Endodermal cell (in vitro differentiated cells): ENCODE data around the gene HES4. TPM values are rescaled to one million over a fixed set of nuclear protein-coding genes. Genes with fewer than 3 reads are reported as not detected.
A peak's percentile ranks its signal among the peaks of the same experiment; 100 is the strongest.
"Not testable (repeated sequence)": the region's sequence is repeated elsewhere in the genome, so short reads cannot be mapped to it uniquely, and the experiment has no call there.

ENCODE experiments used
- DNase-seq: peaks from one replicate; pipeline ENCODE4 v3.0.0-alpha.2; 2017
- H3K27ac ChIP-seq: 2 replicates; pipeline ENCODE4 v1.5.1; 2013; ENCODE audit warnings: mild to moderate bottlenecking, low read depth, low read length, moderate library complexity
- H3K27me3 ChIP-seq: 2 replicates; pipeline ENCODE4 v1.6.1; 2013; ENCODE audit warnings: mild to moderate bottlenecking, low read length, moderate library complexity; ENCODE audit not compliant: insufficient read depth, control insufficient read depth, poor library complexity, severe bottlenecking
- H3K36me3 ChIP-seq: 2 replicates; pipeline ENCODE4 v1.7.0; 2013; ENCODE audit warnings: mild to moderate bottlenecking, low read length, moderate library complexity; ENCODE audit not compliant: control insufficient read depth, insufficient read depth
- H3K4me1 ChIP-seq: one replicate; pipeline ENCODE4 v1.7.0; 2013; ENCODE audit warnings: low read length; ENCODE audit not compliant: control insufficient read depth, insufficient read depth
- H3K4me3 ChIP-seq: 2 replicates; pipeline ENCODE4 v1.5.1; 2013; ENCODE audit warnings: mild to moderate bottlenecking, low read length, moderate library complexity
- H3K9ac ChIP-seq: 2 replicates; pipeline ENCODE4 v1.6.1; 2013; ENCODE audit warnings: mild to moderate bottlenecking, low read length, moderate library complexity; ENCODE audit not compliant: poor library complexity, severe bottlenecking; ENCODE audit errors: extremely low read depth
- H3K9me3 ChIP-seq: 2 replicates; pipeline ENCODE4 v1.6.1; 2013; ENCODE audit warnings: mild to moderate bottlenecking, low read length, moderate library complexity; ENCODE audit not compliant: control insufficient read depth
- H3K27ac Mint-ChIP-seq: 2 replicates; pipeline ENCODE4 v1.8.0; 2020; ENCODE audit warnings: mixed read lengths
- H3K27me3 Mint-ChIP-seq: 2 replicates; pipeline ENCODE4 v1.8.0; 2021; ENCODE audit warnings: mild to moderate bottlenecking, mixed read lengths; ENCODE audit not compliant: insufficient read depth
- H3K36me3 Mint-ChIP-seq: 2 replicates; pipeline ENCODE4 v1.8.0; 2020; ENCODE audit warnings: low read depth, mixed read lengths
- H3K4me1 Mint-ChIP-seq: 2 replicates; pipeline ENCODE4 v1.8.0; 2020; ENCODE audit warnings: mixed read lengths
- H3K4me3 Mint-ChIP-seq: 2 replicates; pipeline ENCODE4 v1.8.0; 2020; ENCODE audit warnings: mild to moderate bottlenecking, moderate library complexity, mixed read lengths
- H3K9me3 Mint-ChIP-seq: 2 replicates; pipeline ENCODE4 v1.8.0; 2020; ENCODE audit warnings: mild to moderate bottlenecking, mixed read lengths
- WGBS, 2 experiments: methylation state at CpG; one replicate each; pipeline versions ENCODE4 v1.1.5 to v1.1.7; 2013; ENCODE audit warnings: missing lambda C conversion rate in 2 of 2, mixed read lengths in 1 of 2; ENCODE audit not compliant: insufficient coverage in 1 of 2, insufficient read length in 1 of 2; 5-methylcytosine and 5-hydroxymethylcytosine counted together
- total RNA-seq, 2 donors: library from RNA; stranded (reverse); fragmentation: NEBNext Ultra II Directional in 1 of 2; extraction: Animal tissue kit (Norgen Biotek cat#: 25700) in 1 of 2; gene quantifications; 2 replicates in 1 of 2; 3 replicates in 1 of 2; pipeline ENCODE4 v1.2.1, GENCODE V29; 2021
- TF ChIP-seq, protein P1 (sequence below): fragments of 200-600 bp; sonication (generic); conservative IDR thresholded peaks from 2 replicates; pipeline ENCODE4 v1.5.0; 2021; ENCODE audit warnings: antibody characterized with exemption, mild to moderate bottlenecking

The HES4 gene
- total RNA-seq, 2 donors from 2014 or later = 16.1 to 19.7 TPM

- peak; percentile 70 for DNase-seq
- peaks cover 18% of the 10 kb centered on the region for H3K4me1 ChIP-seq
- Mint-ChIP-seq H3K9me3 (no peaks in the 10 kb centered on the region), H3K4me3 (peak overlapping the region; percentile 59), H3K4me1 (peaks cover 10% of the 10 kb centered on the region), H3K36me3 (peaks cover 16% of the 10 kb centered on the region), H3K27me3 (peaks cover 17% of the 10 kb centered on the region), H3K27ac (no peak overlapping the region)
- no peaks in the 10 kb centered on the region for H3K9me3 ChIP-seq
- H3K9ac ChIP-seq = peak overlapping the region; percentile 59
- TF ChIP-seq, protein P1, sequence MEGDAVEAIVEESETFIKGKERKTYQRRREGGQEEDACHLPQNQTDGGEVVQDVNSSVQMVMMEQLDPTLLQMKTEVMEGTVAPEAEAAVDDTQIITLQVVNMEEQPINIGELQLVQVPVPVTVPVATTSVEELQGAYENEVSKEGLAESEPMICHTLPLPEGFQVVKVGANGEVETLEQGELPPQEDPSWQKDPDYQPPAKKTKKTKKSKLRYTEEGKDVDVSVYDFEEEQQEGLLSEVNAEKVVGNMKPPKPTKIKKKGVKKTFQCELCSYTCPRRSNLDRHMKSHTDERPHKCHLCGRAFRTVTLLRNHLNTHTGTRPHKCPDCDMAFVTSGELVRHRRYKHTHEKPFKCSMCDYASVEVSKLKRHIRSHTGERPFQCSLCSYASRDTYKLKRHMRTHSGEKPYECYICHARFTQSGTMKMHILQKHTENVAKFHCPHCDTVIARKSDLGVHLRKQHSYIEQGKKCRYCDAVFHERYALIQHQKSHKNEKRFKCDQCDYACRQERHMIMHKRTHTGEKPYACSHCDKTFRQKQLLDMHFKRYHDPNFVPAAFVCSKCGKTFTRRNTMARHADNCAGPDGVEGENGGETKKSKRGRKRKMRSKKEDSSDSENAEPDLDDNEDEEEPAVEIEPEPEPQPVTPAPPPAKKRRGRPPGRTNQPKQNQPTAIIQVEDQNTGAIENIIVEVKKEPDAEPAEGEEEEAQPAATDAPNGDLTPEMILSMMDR = no peak
- peak overlapping the region; percentile 80 for H3K4me3 ChIP-seq
- no peaks in the 10 kb centered on the region for H3K27me3 ChIP-seq
- peak overlapping the region; percentile 53 for H3K27ac ChIP-seq
- H3K36me3 ChIP-seq = peaks cover 21% of the 10 kb centered on the region
- 0% methylated on average over 56 of the region's 59 CpGs; no CpG with 5 or more reads in 1 of the 2 experiments for WGBS, 2 experiments
Observed at GRCh38 chr1:1020415-1021009, 20.6 kb upstream of the HES4 start.

DNA sequence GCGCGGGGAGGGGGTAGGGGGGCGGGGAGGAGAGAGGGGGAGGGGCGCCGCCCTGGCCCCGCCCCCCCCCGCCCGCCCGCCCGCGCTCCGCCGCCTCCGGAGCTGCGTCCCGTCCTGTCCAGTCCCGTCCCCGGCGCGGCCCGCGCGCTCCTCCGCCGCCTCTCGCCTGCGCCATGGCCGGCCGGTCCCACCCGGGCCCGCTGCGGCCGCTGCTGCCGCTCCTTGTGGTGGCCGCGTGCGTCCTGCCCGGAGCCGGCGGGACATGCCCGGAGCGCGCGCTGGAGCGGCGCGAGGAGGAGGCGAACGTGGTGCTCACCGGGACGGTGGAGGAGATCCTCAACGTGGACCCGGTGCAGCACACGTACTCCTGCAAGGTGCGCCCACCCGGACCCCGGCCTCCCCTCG lies 20.1 kb upstream of the HES4 start, which contains the start of gene AGRN:
Gene AGRN (plus strand): TSS at position 121 of the 405 bp plus-strand sequence. CDS start 53 bp downstream, at position 174.
- DNase-seq = peak; percentile 82
- Mint-ChIP-seq H3K27ac (no peak within 1 kb of the TSS), H3K4me1 (peaks cover 10% of the 10 kb centered on the region), H3K4me3 (peak within 1 kb of the TSS; percentile 59), H3K27me3 (peaks cover 17% of the 10 kb centered on the region), H3K36me3 (peaks cover 16% of the 10 kb centered on the region), H3K9me3 (no peaks in the 10 kb centered on the region)
- 0% methylated on average over 15 to 50 of the region's 58 CpGs for WGBS, 2 experiments
- peak within 1 kb of the TSS; percentile 95 for H3K27ac ChIP-seq
- no peaks in the 10 kb centered on the region for H3K9me3 ChIP-seq
- H3K4me3 ChIP-seq = peak within 1 kb of the TSS; percentile 80
- H3K36me3 ChIP-seq = peaks cover 21% of the 10 kb centered on the region
- no peaks in the 10 kb centered on the region for H3K27me3 ChIP-seq
- peaks cover 15% of the 10 kb centered on the region for H3K4me1 ChIP-seq
- H3K9ac ChIP-seq = peak within 1 kb of the TSS; percentile 59
- TF ChIP-seq, protein P1 = no peak

DNA sequence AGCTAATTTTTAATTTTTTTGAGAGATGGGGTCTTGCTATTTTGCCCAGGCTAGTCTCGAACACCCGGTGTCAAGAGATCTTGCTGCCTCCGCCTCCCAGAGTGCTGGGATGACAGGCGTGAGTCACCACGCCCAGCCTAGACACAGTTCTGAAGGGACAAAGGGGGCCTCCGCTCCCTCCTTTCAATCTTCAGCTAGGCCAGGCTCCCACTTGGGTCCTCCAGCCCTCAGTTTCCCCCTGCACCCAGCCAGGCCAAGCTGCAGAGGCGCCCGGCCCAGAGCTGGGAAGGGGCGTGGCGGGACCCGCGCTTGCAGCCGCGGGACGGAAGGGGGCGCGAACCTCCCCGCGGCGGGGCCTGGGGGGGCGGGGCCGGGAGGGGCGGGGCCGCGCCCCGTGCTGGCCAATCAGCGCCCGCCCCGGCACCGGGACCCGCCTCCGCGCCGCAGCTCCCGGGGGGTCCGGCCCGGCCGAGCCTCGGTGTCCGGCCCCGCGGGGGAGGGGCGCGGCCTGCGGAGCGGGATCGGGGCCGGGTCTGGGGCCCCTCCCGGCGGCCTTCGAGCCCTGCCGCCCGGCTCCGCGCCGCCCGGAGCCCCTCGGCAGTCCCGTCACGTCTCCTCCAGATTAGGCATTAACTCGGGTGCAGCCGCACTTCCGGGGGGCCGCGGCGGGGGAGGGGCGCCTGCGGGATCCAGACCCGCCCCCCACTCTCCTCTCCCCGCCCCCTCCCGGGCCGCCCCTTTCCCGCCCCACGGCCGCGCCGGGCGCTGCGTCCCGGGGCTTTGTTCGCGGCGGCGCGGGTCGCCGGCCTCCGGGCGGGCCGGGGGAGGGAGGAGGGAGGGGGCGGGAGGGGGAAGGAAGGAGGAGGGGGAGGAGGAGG lies 19.5 kb upstream of the HES4 start:
- WGBS, 2 experiments = 7 to 90% methylated on average over 3 to 68 of the region's 91 CpGs

GRCh38 chr1:1018321-1018685 lies 18.4 kb upstream of the HES4 start:
- Mint-ChIP-seq H3K27me3 (peaks cover 27% of the 10 kb centered on the region), H3K36me3 (peaks cover 14% of the 10 kb centered on the region), H3K4me1 (peaks cover 15% of the 10 kb centered on the region)
- not testable (repeated sequence) for DNase-seq, H3K27ac ChIP-seq, H3K36me3 ChIP-seq, H3K4me1 ChIP-seq, H3K27me3 ChIP-seq, H3K27ac Mint-ChIP-seq, H3K4me3 ChIP-seq, H3K4me3 Mint-ChIP-seq, H3K9me3 Mint-ChIP-seq, H3K9me3 ChIP-seq, H3K9ac ChIP-seq
- 96% methylated on average over 12 to 26 of the region's 26 CpGs for WGBS, 2 experiments

More for the DNA sequence above, 19.5 kb upstream of the HES4 start:
- Mint-ChIP-seq H3K9me3 (no peaks in the 10 kb centered on the region), H3K4me1 (peaks cover 8% of the 10 kb centered on the region), H3K36me3 (peaks cover 16% of the 10 kb centered on the region), H3K27me3 (peaks cover 19% of the 10 kb centered on the region), H3K4me3 (peak overlapping the region; percentile 26), H3K27ac (no peak overlapping the region)
- Histone ChIP-seq H3K9me3 (no peaks in the 10 kb centered on the region), H3K9ac (no peak overlapping the region), H3K27me3 (no peaks in the 10 kb centered on the region), H3K36me3 (peaks cover 20% of the 10 kb centered on the region), H3K4me1 (peaks cover 11% of the 10 kb centered on the region), H3K4me3 (no peak overlapping the region), H3K27ac (peak overlapping the region; percentile 95)
- peak; percentile 92 for DNase-seq
- TF ChIP-seq, protein P1 = peak; percentile 60
